Measurements from ENCODE around the gene AK2.

The AK2 gene

DNA sequence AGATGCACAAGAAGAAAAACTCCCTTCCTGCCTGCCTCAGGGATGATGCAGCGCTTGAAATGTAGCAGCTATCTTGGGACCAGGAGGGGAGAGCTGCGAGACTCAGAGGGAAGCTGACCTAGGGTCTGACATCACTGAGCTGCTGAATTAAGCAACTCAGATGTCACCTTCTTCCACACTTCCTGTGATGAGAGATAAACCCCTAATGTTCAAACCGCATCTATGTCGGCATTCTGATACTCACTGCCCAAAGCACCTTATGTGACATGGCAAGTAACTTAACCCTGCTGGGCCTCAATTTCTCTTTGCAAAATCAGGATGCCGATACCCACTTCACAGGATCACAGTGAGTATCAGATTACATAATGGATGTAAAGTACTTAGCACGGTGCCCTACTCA is 9.1 kb upstream of the AK2 start:
- no peak overlapping the region for H3K27ac ChIP-seq (ENCODE audit: low read depth, low read length)
- H3K4me3 ChIP-seq (ENCODE audit: low read length) = no peak overlapping the region
- H3K36me3 ChIP-seq (ENCODE audit: control insufficient read depth, low read length) = no peaks in the 10 kb centered on the region
- no peaks in the 10 kb centered on the region for H3K9me2 ChIP-seq (replicated peaks; ENCODE audit: control insufficient read depth, low read length)
- H4K20me1 ChIP-seq (ENCODE audit: control insufficient read depth, insufficient read depth, low read depth, low read length) = no peaks in the 10 kb centered on the region
- H3K9me3 ChIP-seq (ENCODE audit: control insufficient read depth, insufficient read depth, low read length) = no peaks in the 10 kb centered on the region
- H3K27me3 ChIP-seq (ENCODE audit: control insufficient read depth, low read length) = peaks cover 26% of the 10 kb centered on the region
- H3K4me2 ChIP-seq (ENCODE audit: low read length) = no peak overlapping the region
- no peaks in the 10 kb centered on the region for H3K79me2 ChIP-seq (ENCODE audit: control insufficient read depth, low read length)
- no peaks in the 10 kb centered on the region for H3K4me1 ChIP-seq (ENCODE audit: control insufficient read depth, low read length)
- TF ChIP-seq EZH2phosphoT487 (IDR thresholded peaks at IDR 0.05; ENCODE audit: borderline replicate concordance, low read length) = no peak
- TF ChIP-seq, protein P1, sequence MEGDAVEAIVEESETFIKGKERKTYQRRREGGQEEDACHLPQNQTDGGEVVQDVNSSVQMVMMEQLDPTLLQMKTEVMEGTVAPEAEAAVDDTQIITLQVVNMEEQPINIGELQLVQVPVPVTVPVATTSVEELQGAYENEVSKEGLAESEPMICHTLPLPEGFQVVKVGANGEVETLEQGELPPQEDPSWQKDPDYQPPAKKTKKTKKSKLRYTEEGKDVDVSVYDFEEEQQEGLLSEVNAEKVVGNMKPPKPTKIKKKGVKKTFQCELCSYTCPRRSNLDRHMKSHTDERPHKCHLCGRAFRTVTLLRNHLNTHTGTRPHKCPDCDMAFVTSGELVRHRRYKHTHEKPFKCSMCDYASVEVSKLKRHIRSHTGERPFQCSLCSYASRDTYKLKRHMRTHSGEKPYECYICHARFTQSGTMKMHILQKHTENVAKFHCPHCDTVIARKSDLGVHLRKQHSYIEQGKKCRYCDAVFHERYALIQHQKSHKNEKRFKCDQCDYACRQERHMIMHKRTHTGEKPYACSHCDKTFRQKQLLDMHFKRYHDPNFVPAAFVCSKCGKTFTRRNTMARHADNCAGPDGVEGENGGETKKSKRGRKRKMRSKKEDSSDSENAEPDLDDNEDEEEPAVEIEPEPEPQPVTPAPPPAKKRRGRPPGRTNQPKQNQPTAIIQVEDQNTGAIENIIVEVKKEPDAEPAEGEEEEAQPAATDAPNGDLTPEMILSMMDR (IDR thresholded peaks at IDR 0.05; ENCODE audit: low read depth, low read length, poor library complexity, severe bottlenecking) = no peak
- no peaks in the 10 kb centered on the region for H3F3A ChIP-seq (ENCODE audit: control insufficient read depth, insufficient read depth)

DNA sequence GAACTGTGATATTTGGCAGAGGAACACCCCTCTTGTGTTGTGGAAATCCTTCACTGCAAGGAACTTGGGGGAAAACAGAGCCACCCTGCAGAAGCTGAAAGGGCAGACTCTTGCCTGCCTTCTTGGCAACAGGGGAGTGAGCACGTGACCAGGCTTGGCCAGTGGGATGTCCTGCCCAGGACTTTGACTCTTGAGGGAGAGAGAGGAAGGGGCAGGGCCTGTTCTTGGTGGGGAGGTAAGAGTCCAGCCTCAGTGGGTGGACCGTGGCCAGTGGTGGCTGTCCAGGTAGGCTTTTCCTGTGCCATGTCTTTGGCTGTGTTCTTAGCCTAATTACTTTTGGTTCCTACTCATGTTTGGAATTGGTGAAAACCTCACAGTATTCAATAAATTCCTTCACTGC is 8.6 kb upstream of the AK2 start:
- Histone ChIP-seq H3F3A (ENCODE audit: control insufficient read depth, insufficient read depth) (no peaks in the 10 kb centered on the region), H3K9me3 (ENCODE audit: control insufficient read depth, insufficient read depth, low read length) (no peaks in the 10 kb centered on the region), H3K4me2 (ENCODE audit: low read length) (no peak overlapping the region), H3K4me3 (ENCODE audit: low read length) (no peak overlapping the region), H3K36me3 (ENCODE audit: control insufficient read depth, low read length) (no peaks in the 10 kb centered on the region), H3K4me1 (ENCODE audit: control insufficient read depth, low read length) (no peaks in the 10 kb centered on the region), H3K79me2 (ENCODE audit: control insufficient read depth, low read length) (no peaks in the 10 kb centered on the region), H3K27ac (ENCODE audit: low read depth, low read length) (no peak overlapping the region), H4K20me1 (ENCODE audit: control insufficient read depth, insufficient read depth, low read depth, low read length) (no peaks in the 10 kb centered on the region), H3K27me3 (ENCODE audit: control insufficient read depth, low read length) (peaks cover 26% of the 10 kb centered on the region), H3K9me2 (replicated peaks; ENCODE audit: control insufficient read depth, low read length) (no peaks in the 10 kb centered on the region)
- no peak for TF ChIP-seq EZH2phosphoT487 (IDR thresholded peaks at IDR 0.05; ENCODE audit: borderline replicate concordance, low read length)
- TF ChIP-seq, protein P1 (IDR thresholded peaks at IDR 0.05; ENCODE audit: low read depth, low read length, poor library complexity, severe bottlenecking) = no peak

DNA sequence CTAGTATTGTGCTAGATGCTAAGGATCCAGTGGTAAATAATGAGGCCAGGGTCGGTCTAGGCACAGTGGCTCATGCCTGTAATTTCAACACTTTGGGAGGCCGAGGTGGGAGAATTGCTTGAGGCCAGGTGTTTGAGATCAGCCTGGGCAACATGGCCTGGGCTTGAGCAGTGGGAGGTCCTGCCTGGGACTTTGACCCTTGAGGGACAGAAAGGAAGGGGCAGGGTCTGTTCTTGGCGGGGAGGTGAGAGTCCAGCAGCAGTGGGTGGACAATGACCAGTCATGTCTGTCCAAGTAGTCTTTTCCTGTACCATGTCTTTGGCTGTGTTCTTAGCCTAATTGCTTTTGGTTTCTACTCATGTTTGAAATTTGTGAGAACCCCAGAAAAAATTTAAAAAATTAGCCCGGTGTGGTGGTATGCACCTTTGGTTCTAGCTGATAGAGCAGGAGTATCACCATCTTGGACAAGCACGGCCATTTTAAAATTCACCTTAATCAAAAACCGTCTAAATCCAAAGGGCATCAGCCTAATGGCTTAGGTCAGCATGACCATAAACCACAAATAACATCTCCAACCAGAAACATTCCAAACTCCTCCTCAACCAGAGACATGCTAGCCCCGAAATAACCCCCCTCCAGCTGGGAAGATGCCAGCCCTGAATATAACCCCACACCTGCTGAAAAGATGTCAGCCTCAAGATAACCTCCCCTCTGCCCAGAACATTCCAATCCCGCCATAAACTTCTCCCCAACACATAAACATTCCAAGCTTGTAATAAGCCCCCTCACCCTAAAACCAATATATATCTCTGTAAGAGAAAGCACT is 6.8 kb upstream of the AK2 start:
- Histone ChIP-seq H3K4me2 (ENCODE audit: low read length) (no peak overlapping the region), H3K27me3 (ENCODE audit: control insufficient read depth, low read length) (peaks cover 26% of the 10 kb centered on the region), H3K9me2 (replicated peaks; ENCODE audit: control insufficient read depth, low read length) (no peaks in the 10 kb centered on the region), H3K27ac (ENCODE audit: low read depth, low read length) (no peak overlapping the region), H3K79me2 (ENCODE audit: control insufficient read depth, low read length) (no peaks in the 10 kb centered on the region), H3K9me3 (ENCODE audit: control insufficient read depth, insufficient read depth, low read length) (no peaks in the 10 kb centered on the region), H3F3A (ENCODE audit: control insufficient read depth, insufficient read depth) (no peaks in the 10 kb centered on the region), H3K4me1 (ENCODE audit: control insufficient read depth, low read length) (peaks cover 6% of the 10 kb centered on the region), H4K20me1 (ENCODE audit: control insufficient read depth, insufficient read depth, low read depth, low read length) (no peaks in the 10 kb centered on the region), H3K36me3 (ENCODE audit: control insufficient read depth, low read length) (no peaks in the 10 kb centered on the region), H3K4me3 (ENCODE audit: low read length) (no peak overlapping the region)
- TF ChIP-seq, protein P1 (IDR thresholded peaks at IDR 0.05; ENCODE audit: low read depth, low read length, poor library complexity, severe bottlenecking) = no peak
- no peak for TF ChIP-seq EZH2phosphoT487 (IDR thresholded peaks at IDR 0.05; ENCODE audit: borderline replicate concordance, low read length)
